Measurements from ENCODE around the gene ZC2HC1B. TPM values are rescaled to one million over a fixed set of nuclear protein-coding genes. Genes with fewer than 3 reads are reported as not detected.
"Not testable (repeated sequence)": the region's sequence is repeated elsewhere in the genome, so short reads cannot be mapped to it uniquely, and the experiment has no call there.

ZC2HC1B gene
- total RNA-seq, 1 experiment from 2014 or later = not detected

GRCh38 chr6:143880412-143880811 is 16.1 kb downstream of the ZC2HC1B start:
- H3K4me3 ChIP-seq (ENCODE audit: insufficient read depth, low read depth, low read length) = no peak overlapping the region
- no peaks in the 10 kb centered on the region for H3K27me3 ChIP-seq (ENCODE audit: control insufficient read depth, insufficient read depth, low read length)
- no peak for DNase-seq
- no peaks in the 10 kb centered on the region for H3K36me3 ChIP-seq (replicated peaks; ENCODE audit: control insufficient read depth, insufficient read depth, low read length)

- H3K27me3 ChIP-seq (ENCODE audit: control insufficient read depth, insufficient read depth, low read length) = no peaks in the 10 kb centered on the region
- no peak for DNase-seq
- no peak overlapping the region for H3K4me3 ChIP-seq (ENCODE audit: insufficient read depth, low read depth, low read length)
Observed at GRCh38 chr6:143882401-143882930, 18.2 kb downstream of the ZC2HC1B start.

GRCh38 chr6:143884216-143884900 is 20.1 kb downstream of the ZC2HC1B start:
- Histone ChIP-seq H3K4me3 (ENCODE audit: insufficient read depth, low read depth, low read length) (no peak overlapping the region), H3K27me3 (ENCODE audit: control insufficient read depth, insufficient read depth, low read length) (no peaks in the 10 kb centered on the region), H3K36me3 (replicated peaks; ENCODE audit: control insufficient read depth, insufficient read depth, low read length) (no peaks in the 10 kb centered on the region)
- DNase-seq = no peak

More at GRCh38 chr6:143882401-143882930, 18.2 kb downstream of the ZC2HC1B start:
- no peaks in the 10 kb centered on the region for H3K36me3 ChIP-seq (replicated peaks; ENCODE audit: control insufficient read depth, insufficient read depth, low read length)

- no peaks in the 10 kb centered on the region for H3K36me3 ChIP-seq (replicated peaks; ENCODE audit: control insufficient read depth, insufficient read depth, low read length)
- peak; percentile 9 for DNase-seq
- no peak overlapping the region for H3K4me3 ChIP-seq (ENCODE audit: insufficient read depth, low read depth, low read length)
- no peaks in the 10 kb centered on the region for H3K27me3 ChIP-seq (ENCODE audit: control insufficient read depth, insufficient read depth, low read length)
Observed at GRCh38 chr6:143885116-143885515, 20.8 kb downstream of the ZC2HC1B start.

- DNase-seq = no peak
- H3K27me3 ChIP-seq (ENCODE audit: control insufficient read depth, insufficient read depth, low read length) = no peaks in the 10 kb centered on the region
Observed at GRCh38 chr6:143894655-143895054, 30.4 kb downstream of the ZC2HC1B start.

GRCh38 chr6:143896126-143896860 is 32.0 kb downstream of the ZC2HC1B start:
- Histone ChIP-seq H3K4me3 (ENCODE audit: insufficient read depth, low read depth, low read length) (no peak overlapping the region), H3K27me3 (ENCODE audit: control insufficient read depth, insufficient read depth, low read length) (no peaks in the 10 kb centered on the region)

More at GRCh38 chr6:143894655-143895054, 30.4 kb downstream of the ZC2HC1B start:
- no peak overlapping the region for H3K4me3 ChIP-seq (ENCODE audit: insufficient read depth, low read depth, low read length)
- no peaks in the 10 kb centered on the region for H3K36me3 ChIP-seq (replicated peaks; ENCODE audit: control insufficient read depth, insufficient read depth, low read length)

GRCh38 chr6:143900358-143900757 is 36.1 kb downstream of the ZC2HC1B start:
- H3K36me3 ChIP-seq (replicated peaks; ENCODE audit: control insufficient read depth, insufficient read depth, low read length) = no peaks in the 10 kb centered on the region
- no peak overlapping the region for H3K4me3 ChIP-seq (ENCODE audit: insufficient read depth, low read depth, low read length)
- DNase-seq = no peak
- no peaks in the 10 kb centered on the region for H3K27me3 ChIP-seq (ENCODE audit: control insufficient read depth, insufficient read depth, low read length)

More at GRCh38 chr6:143896126-143896860, 32.0 kb downstream of the ZC2HC1B start:
- H3K36me3 ChIP-seq (replicated peaks; ENCODE audit: control insufficient read depth, insufficient read depth, low read length) = no peaks in the 10 kb centered on the region
- no peak for DNase-seq

GRCh38 chr6:143901885-143902750 is 37.8 kb downstream of the ZC2HC1B start:
- DNase-seq = no peak
- Histone ChIP-seq H3K36me3 (replicated peaks; ENCODE audit: control insufficient read depth, insufficient read depth, low read length) (no peaks in the 10 kb centered on the region), H3K27me3 (ENCODE audit: control insufficient read depth, insufficient read depth, low read length) (no peaks in the 10 kb centered on the region), H3K4me3 (ENCODE audit: insufficient read depth, low read depth, low read length) (no peak overlapping the region)

- Histone ChIP-seq H3K4me3 (ENCODE audit: insufficient read depth, low read depth, low read length) (no peak overlapping the region), H3K36me3 (replicated peaks; ENCODE audit: control insufficient read depth, insufficient read depth, low read length) (no peaks in the 10 kb centered on the region), H3K27me3 (ENCODE audit: control insufficient read depth, insufficient read depth, low read length) (no peaks in the 10 kb centered on the region)
- DNase-seq = no peak
Observed at GRCh38 chr6:143902827-143903226, 38.6 kb downstream of the ZC2HC1B start.

GRCh38 chr6:143911028-143911427 is 46.8 kb downstream of the ZC2HC1B start:
- Histone ChIP-seq H3K4me3 (ENCODE audit: insufficient read depth, low read depth, low read length) (no peak overlapping the region), H3K27me3 (ENCODE audit: control insufficient read depth, insufficient read depth, low read length) (no peaks in the 10 kb centered on the region), H3K36me3 (replicated peaks; ENCODE audit: control insufficient read depth, insufficient read depth, low read length) (no peaks in the 10 kb centered on the region)
- DNase-seq = no peak

- DNase-seq = no peak
Observed at GRCh38 chr6:143912671-143913070, 48.4 kb downstream of the ZC2HC1B start.

GRCh38 chr6:143917026-143917425 is 52.8 kb downstream of the ZC2HC1B start:
- H3K27me3 ChIP-seq (ENCODE audit: control insufficient read depth, insufficient read depth, low read length); H3K36me3 ChIP-seq (replicated peaks; ENCODE audit: control insufficient read depth, insufficient read depth, low read length); H3K4me3 ChIP-seq (ENCODE audit: insufficient read depth, low read depth, low read length); DNase-seq: not testable (repeated sequence)

More at GRCh38 chr6:143912671-143913070, 48.4 kb downstream of the ZC2HC1B start:
- Histone ChIP-seq H3K27me3 (ENCODE audit: control insufficient read depth, insufficient read depth, low read length) (no peaks in the 10 kb centered on the region), H3K36me3 (replicated peaks; ENCODE audit: control insufficient read depth, insufficient read depth, low read length) (no peaks in the 10 kb centered on the region), H3K4me3 (ENCODE audit: insufficient read depth, low read depth, low read length) (no peak overlapping the region)

- H3K4me3 ChIP-seq (ENCODE audit: insufficient read depth, low read depth, low read length) = no peak overlapping the region
Observed at GRCh38 chr6:143928853-143929252, 64.6 kb downstream of the ZC2HC1B start.

GRCh38 chr6:143929975-143930374 is 65.7 kb downstream of the ZC2HC1B start:
- Histone ChIP-seq H3K4me3 (ENCODE audit: insufficient read depth, low read depth, low read length) (no peak overlapping the region), H3K36me3 (replicated peaks; ENCODE audit: control insufficient read depth, insufficient read depth, low read length) (no peaks in the 10 kb centered on the region), H3K27me3 (ENCODE audit: control insufficient read depth, insufficient read depth, low read length) (no peaks in the 10 kb centered on the region)
- DNase-seq = no peak

More at GRCh38 chr6:143928853-143929252, 64.6 kb downstream of the ZC2HC1B start:
- DNase-seq = no peak
- Histone ChIP-seq H3K27me3 (ENCODE audit: control insufficient read depth, insufficient read depth, low read length) (no peaks in the 10 kb centered on the region), H3K36me3 (replicated peaks; ENCODE audit: control insufficient read depth, insufficient read depth, low read length) (no peaks in the 10 kb centered on the region)
